HUDEP-2 (cell line): ENCODE measurements around the gene SH2B2.

ENCODE experiments used
- DNase-seq, 76 experiments: peaks; one replicate each; lab custom pipeline; 2025; ENCODE audit not compliant: unreplicated experiment in 76 of 76; lab: John Stamatoyannopoulos, UW

The SH2B2 gene

DNA sequence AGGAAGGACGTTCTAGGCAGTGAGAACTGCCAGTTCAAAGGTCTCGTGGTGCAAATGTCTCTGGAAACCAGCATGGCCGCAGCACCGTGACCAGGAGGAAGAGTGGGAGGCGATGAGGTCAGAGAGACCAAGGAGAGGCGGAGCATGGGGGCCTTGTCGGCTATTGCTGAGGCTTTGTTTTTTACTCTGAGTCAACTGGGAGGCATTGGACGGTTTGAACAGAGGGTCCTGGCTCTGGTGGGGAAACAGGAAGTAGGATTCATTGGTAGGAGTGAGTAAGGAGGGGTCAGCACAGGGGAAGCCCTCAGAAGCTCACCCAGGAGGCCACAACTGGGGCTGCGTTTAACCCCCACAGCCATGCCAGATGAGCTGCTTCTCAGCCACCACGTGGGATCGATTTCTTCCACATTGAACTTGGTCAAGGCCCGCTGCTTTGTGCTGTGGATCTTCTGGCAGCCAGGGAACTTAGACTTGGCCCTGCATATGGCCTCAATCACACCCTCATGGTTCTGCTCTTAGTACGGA lies 22.2 kb upstream of the SH2B2 start:
- no peak for DNase-seq

DNA sequence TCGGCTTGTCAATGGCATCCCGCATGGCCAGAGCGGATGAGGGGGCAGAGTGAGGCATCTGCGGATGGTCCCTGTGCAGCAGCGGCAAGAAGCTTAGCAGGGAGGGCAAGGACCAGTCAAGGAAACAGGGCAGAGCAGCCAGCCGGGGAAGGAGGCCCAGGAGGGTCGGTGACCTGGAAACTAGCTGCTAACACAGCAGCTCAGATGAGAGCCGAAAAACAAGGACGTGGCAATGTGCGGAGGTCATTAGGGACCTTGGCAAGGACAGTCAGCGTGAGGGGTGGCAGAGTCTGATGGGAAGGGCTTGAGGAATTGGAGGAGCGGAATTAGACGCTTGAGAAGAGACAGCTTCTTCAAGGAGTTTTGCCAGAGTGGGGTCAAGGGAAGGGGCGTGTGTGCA lies 20.1 kb upstream of the SH2B2 start:
- DNase-seq = no peak

DNA sequence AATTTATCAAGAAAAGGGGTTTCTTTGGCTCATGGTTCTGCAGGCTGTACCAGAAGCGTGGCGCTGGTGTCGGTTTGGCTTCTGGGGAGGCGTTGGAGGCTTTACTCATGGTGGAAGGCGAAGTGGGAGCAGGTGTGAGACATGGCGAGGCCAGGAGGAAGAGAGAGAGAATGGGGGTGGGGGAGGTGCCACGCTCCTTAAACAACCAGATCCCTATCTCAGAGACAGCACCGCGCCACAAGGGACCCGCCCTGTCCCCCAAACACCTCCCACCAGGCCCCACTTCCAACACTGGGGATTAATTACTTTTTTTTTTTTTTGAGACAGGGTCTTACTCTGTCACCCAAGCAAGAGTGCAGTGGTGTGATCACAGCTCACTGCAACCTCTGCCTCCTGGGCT lies 18.0 kb upstream of the SH2B2 start:
- DNase-seq = no peak

DNA sequence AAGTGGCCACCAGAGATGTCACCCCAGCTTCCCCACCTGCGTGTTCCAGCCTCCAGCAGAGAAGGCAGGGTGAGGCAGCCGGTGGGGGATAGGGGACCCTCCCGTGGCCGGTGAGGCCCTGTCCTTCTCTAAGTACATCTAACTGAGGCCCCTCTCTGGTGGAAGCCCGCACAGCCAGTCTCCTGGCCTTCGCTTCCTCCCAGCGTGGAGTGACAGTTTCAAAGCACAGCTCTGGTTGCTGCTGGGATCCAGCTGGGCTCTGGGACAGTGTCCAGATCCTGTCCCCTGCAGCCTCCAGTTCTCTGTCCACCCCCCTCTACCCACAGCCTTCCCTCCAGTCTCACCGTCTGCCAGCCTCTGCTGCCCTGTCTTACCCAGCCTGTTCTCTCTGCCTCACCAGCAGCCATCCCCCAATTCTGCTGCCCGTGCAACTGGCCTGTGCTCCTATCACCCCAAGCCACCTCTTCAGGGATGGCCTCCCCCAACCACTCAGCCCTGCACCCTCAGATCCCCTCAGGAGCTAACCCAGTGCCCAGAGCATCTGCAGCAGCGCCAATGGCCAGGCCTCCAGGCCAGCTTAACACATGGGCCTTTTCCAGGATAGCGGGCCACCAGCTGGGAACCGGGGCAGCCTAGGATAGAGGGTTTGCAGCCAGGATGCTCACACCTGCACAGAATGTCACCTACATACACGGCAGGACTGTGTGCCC lies 16.3 kb upstream of the SH2B2 start:
- DNase-seq = no peak

DNA sequence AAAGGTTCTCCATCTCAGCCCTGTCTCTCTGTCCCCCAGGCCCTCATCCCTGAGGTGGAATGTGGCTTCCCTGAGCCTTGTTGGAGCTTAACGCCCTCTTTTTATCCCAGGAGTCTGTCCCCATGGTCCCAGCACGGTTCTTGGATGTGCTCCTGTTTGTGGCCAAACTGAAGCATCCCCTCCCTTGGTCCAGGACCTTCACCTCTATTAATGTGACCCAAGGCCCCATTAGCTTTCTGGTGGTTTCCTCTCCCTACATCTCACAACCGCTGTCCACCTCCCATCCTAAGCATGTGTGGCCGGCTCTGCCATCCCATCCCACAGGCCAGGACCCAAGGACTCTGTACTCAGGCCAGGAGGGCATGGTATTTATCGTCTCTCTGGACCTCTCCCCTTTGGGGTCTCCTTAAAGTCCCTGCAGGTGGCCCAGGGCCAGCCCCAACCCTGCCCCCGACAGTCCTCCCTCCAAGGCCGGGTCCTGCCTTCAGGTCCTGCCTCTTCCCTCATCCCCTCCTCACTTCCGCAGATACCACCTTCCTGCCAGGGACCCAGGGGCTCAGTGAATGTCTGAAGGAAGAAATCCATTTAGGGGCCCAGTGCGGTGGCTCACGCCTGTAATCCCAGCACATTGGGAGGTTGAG lies 15.4 kb upstream of the SH2B2 start:
- no peak for DNase-seq

DNA sequence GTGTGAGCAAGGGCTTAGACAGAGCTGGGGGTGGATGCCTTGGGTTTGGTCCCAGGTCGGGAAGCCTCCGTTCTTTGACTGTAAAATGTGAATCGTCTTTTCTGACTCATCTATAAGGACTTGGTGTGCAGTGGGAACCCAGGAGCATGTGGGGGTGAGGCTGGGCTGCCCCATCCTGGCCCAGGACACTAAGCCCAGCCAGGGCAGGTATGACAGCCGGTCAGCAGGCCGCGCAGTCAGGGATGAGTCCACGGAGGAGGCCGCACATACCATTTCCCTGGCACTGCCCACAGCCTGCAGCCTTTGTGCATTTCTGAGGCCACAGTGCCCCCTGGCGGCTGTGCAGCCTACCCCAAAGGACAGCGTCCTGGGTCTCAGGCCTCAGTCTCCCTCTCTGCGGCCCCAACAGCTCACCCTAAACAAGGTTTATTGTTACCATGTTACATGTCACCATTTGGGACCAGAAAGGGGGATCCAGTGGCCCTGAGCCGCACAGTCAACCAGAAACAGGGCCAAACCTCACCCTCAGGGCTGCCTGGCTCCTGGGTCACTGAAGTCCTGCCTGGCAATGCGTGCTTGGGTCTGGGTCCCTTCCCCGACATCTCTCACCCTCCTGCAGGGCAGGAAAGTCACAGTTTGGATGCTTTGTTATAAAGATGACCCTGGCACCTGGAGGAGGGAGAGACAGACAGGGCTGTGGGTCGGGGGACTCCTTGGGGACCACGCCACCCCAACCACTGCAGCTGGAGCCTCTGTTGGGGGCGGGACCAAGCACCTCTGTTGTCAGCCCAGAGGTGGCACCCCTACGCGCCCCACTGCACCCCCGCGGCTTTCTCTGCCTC lies 14.4 kb upstream of the SH2B2 start:
- peak in 54 of 76 experiments; percentile 8 to 71 (median 41) for DNase-seq

DNA sequence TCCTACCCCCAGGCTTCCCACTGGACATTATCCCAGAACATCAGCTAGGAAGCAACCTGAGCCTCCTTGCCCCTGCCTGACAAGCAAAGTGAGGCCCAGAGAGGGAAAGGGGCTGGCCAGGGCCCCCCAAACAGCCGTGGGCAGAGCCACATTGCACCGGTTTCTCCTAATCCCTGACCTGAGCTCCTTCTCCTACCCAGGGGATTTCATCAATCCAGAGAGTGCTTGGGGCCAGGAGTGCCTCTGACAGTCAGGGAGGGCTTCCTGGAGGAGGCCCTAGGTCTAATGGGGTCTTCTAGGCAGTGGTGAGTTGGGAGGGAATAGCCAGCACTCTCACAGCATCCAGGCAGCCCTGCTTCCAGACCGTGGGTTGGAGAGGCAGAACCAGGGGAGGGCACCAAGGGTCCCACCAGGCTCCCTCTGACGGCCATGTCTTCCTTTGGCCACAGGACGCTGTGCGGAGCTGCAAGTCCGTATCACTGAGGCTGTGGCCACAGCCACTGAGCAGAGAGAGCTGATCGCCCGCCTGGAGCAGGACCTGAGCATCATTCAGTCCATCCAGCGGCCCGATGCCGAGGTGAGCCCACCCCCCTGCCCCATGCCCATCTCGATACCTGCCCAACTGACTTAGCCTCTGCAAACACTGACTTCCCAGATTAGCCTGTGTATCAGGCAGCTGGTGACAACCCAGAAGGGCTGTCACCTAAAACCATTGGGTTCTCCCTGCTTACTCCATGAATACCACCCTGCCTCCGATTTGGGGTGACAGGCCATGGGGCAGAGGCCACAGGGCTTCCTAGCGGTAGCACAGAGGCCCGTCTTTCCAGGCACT lies 13.5 kb upstream of the SH2B2 start:
- no peak for DNase-seq

DNA sequence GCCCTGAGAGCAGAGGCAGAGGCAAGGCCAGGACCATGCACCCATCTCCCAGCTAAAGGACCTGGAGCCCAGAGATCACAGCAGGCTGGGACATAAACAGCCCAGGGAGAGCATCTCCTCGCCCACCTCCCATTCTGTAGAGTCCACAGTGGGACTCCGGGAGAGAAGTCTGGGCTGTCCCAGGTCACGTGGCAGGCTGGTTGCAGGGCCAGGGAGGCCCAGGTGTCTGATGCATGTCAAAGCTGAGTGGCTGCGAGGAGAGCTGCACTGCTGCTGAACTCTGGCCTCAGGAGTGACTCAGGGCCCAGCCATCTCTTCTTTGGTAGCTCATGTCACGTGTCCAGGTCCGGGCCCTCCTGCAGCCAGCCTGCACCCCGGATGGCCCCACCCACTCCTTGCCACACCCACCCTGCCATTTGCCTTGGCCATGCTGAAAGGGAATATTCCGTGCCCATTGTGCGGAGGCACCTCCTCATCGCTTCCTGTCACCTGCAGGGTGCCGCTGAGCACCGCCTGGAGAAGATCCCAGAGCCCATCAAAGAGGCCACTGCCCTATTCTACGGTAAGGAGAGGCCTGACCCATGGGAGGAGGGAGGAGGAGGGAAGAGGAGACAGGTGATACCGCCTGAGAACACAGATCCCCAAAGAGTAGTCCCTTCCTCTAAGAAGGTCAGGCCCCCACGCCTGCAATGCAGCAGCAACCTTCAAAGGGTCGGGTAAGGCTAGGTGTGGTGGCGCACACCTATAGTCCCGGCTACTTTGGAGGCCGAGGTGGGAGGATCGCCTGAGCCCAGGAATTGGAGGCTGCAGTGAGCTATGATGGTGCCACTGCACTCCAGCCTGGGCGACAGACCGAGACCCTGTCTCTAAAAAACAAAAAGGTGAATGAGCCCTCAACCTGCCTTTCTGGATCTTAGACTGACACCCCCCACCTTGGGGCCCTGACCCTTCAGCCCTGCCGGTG lies 12.6 kb upstream of the SH2B2 start:
- DNase-seq = no peak

DNA sequence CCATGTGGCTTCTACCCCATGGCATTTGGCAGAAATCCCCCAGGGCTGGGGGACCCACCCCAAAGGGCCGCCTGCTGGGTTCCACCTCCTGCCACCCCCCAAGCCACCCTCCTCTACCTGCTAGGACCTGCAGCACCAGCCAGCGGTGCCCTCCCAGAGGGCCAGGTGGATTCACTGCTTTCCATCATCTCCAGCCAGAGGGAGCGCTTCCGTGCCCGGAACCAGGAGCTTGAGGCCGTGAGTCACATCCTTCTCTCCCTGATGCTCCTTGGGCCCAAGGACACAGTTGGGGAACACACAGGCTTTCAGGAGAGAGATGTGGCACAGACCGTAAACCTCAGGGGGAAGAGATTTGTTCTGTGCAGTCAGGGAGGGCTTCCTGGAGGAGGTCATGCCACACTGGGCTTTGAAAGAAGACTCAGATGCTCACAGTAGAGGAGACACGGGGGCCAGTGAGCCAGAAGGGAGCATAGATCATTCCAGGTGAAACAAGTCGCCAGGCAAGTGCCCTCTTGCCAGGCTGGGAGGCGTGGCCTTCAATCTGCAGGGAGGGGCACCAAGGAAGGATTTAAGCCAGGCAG lies 11.5 kb upstream of the SH2B2 start:
- no peak for DNase-seq

DNA sequence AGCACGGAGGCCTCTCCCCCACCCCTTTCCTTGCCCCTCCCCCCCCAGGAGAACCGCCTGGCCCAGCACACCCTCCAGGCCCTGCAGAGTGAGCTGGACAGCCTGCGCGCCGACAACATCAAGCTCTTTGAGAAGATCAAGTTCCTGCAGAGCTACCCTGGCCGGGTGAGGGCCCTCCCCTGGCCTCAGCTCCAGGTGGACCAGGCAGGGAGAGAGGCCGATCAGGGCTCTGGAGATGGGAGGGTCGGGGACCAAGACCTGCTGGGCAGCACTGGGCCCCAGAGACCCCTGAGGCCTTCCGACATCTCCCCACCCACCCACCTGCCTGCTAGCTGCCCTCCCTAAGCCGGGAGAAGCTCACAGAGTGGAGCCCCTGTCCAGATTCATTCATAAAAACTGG lies 8.8 kb upstream of the SH2B2 start:
- DNase-seq = no peak

DNA sequence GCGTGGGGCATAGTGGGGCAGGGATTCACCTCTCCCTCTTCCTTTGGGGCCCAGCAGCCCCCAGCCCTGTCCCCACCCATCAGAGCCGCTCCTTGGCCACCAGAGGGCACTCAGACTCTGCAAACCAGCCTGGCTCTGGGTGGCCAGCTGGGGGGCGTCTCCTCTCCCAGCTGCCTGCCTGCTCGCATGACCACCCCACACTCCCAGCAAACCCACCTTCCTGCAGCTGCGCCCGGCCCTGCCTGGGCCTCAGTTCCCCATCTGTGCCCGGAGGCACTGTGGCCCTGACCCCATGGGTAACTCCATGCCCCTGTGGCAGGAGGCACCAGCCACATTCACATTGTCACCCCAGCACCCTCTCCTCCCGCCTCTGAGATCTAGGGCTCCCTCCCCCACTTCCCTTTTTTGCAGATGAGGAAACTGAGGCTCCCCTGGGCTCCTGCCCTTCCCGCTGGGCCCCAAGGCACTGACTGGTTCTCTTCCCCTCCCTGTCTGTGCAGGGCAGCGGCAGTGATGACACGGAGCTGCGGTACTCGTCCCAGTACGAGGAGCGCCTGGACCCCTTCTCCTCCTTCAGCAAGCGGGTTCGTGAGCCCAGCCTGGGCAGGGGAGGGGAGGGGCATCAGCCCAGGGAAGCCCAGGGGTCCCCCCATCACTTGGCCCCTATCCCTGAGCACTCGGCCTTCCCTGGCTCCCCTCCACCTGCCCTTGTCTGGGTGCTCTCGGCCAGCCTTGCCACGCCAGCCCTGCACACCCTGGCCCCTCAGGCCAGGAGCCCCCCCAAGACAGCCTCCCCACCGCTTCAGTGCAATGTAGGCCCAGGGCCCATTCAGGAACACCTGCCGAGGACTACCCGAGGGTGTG lies 6.9 kb upstream of the SH2B2 start:
- peak in 33 of 76 experiments; percentile 3 to 47 (median 20) for DNase-seq

DNA sequence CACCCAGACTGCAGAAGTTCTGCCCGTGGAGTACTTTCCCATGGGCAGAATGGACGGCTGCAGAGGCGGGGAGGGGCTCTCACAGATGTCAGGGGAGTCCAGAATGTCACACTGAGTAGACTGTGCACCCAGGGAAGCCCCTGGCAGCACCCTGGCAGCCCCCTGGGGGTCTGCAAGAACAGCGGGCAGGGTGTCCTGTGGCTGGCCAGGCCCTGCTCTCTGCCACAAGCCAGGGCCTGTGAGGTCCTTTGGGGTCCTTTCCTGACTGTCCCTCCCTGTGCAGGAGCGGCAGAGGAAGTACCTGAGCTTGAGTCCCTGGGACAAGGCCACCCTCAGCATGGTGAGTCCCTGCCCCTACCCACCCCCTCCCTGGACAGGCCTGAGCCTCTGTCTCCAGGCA lies 6.1 kb upstream of the SH2B2 start:
- no peak for DNase-seq

DNA sequence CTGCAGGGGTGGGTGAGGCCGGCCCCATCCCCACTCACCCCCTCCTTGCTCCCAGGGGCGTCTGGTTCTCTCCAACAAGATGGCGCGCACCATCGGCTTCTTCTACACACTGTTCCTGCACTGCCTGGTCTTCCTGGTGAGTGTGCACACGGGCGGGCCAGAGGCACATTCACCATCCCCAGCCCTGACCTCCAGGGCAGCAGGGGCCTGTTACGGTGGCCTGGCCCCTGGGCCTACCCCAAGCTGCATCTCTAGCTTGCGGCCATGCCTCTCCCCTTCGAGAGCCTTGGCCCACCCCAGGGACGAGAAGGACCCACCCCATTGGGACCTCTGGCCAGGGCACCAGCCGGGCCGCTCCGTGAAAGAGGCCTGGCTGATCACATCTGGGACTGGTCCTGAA lies 4.9 kb upstream of the SH2B2 start:
- DNase-seq = no peak

DNA sequence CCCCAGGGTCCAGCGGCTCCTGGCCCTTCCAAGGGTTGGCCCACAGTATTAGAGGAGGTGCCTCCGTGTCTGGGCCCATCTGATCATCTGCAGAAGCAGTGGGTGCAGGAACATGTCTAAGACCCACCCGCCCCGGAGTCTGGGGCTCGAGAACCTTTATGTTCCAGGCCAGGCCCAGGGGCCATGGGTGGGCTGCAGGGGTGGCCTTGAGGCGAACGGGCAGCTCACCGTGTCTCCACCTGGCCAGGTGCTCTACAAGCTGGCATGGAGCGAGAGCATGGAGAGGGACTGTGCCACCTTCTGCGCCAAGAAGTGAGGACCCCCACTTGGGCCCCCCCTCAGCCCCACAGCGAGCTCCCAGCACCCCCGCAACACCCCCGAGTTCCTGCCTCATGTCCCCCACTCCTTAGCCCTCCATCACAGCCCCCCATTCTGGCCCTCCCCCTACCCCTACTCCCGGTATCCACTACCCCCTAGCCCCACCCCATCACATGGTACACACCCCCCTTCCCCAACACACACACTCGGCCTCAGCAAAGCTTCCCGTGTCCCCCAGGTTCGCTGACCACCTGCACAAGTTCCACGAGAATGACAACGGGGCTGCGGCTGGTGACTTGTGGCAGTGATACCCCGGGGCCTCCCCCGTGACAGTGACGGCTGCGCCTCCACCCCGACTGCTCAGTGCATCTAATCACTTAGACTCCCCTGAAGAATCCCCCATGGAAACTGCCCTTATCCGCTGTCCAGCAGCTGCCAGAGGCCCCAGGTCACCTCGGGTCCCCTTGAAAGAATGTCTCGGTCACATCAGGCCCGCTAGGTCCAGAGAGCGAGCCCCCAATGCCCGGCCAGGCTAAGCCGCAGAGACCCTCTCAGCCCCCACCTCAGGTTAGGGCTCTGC lies 4.0 kb upstream of the SH2B2 start:
- DNase-seq = no peak

DNA sequence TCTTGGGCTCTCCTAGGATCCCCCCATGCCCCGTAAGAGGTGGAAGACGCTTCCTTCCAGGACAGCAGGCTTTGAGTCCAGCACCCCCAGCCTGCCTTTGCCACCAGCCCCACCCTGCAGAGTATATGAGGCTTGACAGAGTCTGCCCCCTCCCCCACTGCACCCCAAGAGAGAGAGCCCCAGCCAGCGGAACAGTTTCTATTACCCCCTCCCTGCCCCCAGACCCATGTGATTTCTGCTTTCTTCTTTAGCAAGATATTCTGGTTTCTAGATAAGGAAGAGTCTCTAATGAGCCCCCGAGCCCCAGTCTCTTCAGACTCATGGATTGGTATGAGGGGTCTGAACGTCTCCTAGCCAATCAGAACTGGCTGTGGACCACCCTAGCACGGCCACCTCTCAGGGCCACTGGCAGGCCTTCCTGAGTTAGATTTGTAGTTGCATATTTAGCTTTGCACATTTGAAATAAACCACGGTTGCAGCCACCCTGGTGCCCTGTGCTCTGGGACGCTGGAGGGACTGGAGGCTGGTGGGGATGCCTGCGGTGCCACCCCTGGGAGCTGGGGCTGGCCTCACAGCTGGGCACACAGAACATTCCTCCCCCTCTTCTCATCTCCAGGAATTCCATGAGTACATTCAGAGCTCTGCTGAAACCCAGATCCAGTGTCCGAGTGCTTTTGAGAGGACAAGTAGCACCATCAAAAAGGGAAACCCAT lies 3.0 kb upstream of the SH2B2 start:
- DNase-seq = no peak

DNA sequence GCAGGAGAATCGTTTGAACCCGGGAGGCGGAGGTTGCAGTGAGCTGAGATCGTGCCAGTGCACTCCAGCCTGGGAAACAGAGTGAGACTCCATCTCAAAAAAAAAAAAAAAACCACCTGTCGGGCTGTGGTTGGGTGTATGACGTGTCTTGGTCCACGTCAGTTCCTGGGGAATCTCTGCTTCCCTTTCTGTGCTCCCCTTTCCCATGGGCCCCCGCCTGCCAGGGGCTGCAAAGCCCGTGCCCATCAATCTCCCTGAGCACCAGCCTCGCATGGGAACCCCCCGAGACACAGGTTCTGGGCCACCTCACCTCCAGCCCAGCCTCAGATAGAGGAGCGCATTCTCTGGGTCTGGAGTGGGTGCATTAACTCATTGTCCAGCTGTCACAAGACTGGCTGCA lies 2.3 kb upstream of the SH2B2 start:
- DNase-seq = no peak
